ENCODE data around the gene TRIM27.

DNA sequence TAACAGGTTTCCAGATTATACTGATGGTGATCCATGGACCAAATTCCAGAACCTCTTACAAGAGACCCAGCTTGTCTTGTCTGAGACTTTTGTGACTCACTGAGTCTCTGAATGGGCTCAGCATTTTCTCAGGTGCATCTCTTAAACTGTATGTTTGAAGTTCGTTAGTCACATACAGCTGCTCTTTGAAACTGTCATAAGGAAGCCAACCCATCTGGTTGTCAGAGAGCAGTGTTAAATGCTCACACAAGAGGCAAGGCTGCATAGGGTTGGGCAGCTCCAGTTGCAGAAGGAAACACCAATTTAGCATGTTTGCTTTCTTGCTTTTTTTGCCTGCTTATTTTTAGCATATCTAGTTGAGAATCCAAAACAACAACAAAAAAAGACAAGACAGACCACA lies 47.1 kb downstream of the TRIM27 start:
- no peak for TF ChIP-seq POLR2A (IDR thresholded peaks at IDR 0.05)
- TF ChIP-seq, protein P1, sequence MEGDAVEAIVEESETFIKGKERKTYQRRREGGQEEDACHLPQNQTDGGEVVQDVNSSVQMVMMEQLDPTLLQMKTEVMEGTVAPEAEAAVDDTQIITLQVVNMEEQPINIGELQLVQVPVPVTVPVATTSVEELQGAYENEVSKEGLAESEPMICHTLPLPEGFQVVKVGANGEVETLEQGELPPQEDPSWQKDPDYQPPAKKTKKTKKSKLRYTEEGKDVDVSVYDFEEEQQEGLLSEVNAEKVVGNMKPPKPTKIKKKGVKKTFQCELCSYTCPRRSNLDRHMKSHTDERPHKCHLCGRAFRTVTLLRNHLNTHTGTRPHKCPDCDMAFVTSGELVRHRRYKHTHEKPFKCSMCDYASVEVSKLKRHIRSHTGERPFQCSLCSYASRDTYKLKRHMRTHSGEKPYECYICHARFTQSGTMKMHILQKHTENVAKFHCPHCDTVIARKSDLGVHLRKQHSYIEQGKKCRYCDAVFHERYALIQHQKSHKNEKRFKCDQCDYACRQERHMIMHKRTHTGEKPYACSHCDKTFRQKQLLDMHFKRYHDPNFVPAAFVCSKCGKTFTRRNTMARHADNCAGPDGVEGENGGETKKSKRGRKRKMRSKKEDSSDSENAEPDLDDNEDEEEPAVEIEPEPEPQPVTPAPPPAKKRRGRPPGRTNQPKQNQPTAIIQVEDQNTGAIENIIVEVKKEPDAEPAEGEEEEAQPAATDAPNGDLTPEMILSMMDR (IDR thresholded peaks at IDR 0.05), result no peak
